HAP-1 (cell line): ENCODE measurements around the gene ZNF417.
"Not testable (repeated sequence)": the region's sequence is repeated elsewhere in the genome, so short reads cannot be mapped to it uniquely, and the experiment has no call there.

Experiments
- DNase-seq, 2 experiments: peaks; one replicate each; pipeline ENCODE4 v3.0.0-alpha.2; 2016 to 2020; ENCODE audit warnings: low spot score in 2 of 2
- H3K27me3 ChIP-seq: fragments of 250-450 bp; sonication (Bioruptor Pico); 2 replicates; pipeline ENCODE4 v1.5.1; 2020; ENCODE audit warnings: low read depth, mild to moderate bottlenecking, moderate library complexity
- H3K36me3 ChIP-seq: fragments of 250-450 bp; sonication (Bioruptor Pico); replicated peaks from 2 replicates; pipeline ENCODE4 v1.5.1; 2020; ENCODE audit warnings: mild to moderate bottlenecking
- H3K4me1 ChIP-seq: fragments of 250-450 bp; sonication (Bioruptor Pico); 2 replicates; pipeline ENCODE4 v1.5.1; 2020; ENCODE audit warnings: mild to moderate bottlenecking
- H3K4me3 ChIP-seq: fragments of 250-450 bp; sonication (Bioruptor Pico); 2 replicates; pipeline ENCODE4 v1.5.1; 2020; ENCODE audit warnings: mild to moderate bottlenecking, moderate library complexity
- H3K9me3 ChIP-seq: fragments of 250-450 bp; sonication (Bioruptor Pico); 2 replicates; pipeline ENCODE4 v1.5.1; 2020; ENCODE audit warnings: mild to moderate bottlenecking, moderate library complexity
- in situ Hi-C: fragments of 300-500 bp; cut with MboI; formaldehyde crosslinking; loops from 3 replicates; pipeline ENCODE4 v1.14.3; 2020; ENCODE audit warnings: low sequenced_read_pairs, inconsistent platforms, mixed read lengths

Gene ZNF417

DNA sequence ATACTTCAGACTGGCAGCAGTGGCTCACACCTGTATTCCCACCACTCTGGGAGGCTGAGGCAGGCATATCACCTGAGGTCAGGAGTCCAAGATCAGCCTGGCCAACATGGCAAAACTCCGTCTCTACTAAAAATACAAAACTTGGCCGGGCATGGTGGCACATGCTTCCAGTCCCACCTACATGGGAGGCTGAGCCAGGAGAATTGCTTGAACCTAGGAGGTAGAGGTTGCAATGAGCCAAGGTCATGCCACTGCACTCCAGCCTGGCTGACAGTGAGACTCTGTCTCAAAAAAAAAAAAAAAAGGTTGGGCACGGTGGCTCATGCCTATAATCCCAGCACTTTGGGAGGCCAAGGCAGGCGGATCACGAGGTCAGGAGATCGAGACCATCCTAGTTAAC is 46.7 kb downstream of the ZNF417 start:
- in situ Hi-C loops, H3K4me3 ChIP-seq, DNase-seq, H3K4me1 ChIP-seq, H3K27me3 ChIP-seq: not testable (repeated sequence)
- Histone ChIP-seq H3K9me3 (peaks cover 33% of the 10 kb centered on the region), H3K36me3 (peaks cover 34% of the 10 kb centered on the region)

DNA sequence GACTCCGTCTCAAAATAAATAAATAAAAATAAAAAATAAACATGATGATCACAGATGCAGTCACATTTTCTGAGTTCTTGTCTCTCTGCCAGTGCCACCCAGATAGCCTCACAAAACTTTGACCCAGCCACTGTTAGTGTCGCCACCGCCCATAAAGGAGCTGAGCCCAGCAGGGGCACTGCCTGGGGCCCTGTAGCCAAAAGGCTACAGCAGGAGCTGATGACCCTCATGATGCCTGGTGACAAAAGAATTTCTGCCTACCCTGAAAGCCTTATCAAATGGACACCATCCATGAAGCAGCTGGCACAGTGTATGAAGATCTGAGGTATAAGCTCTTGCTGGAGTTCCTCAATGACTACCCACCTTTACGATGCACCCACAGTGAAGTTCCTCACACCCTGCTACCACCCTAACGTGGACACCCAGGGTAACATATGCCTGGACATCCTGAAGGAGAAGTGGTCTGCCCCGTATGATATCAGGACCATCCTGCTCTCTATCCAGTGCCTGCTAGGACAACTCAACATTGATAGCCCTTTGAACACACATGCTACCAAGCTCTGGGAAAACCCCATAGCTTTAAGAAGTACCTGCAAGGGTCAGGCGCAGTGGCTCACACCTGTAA is 48.4 kb downstream of the ZNF417 start:
- DNase-seq = no peak
- Histone ChIP-seq H3K36me3 (peaks cover 43% of the 10 kb centered on the region), H3K27me3 (no peaks in the 10 kb centered on the region), H3K9me3 (peaks cover 27% of the 10 kb centered on the region), H3K4me1 (no peaks in the 10 kb centered on the region), H3K4me3 (no peak overlapping the region)
- in situ Hi-C loops = no loop called here
